Neural crest cell (in vitro differentiated cells): Measurements from ENCODE around the gene TMPRSS9. TPM values are rescaled to one million over a fixed set of nuclear protein-coding genes. Genes with fewer than 3 reads are reported as not detected.
"Not testable (repeated sequence)": the region's sequence is repeated elsewhere in the genome, so short reads cannot be mapped to it uniquely, and the experiment has no call there.

Experiments used
- DNase-seq: peaks from one replicate; pipeline ENCODE4 v3.0.0; 2021; ENCODE audit warnings: low read depth, mixed read lengths, low spot score
- H3K27ac Mint-ChIP-seq: one replicate; pipeline ENCODE4 v1.8.0; 2021; ENCODE audit warnings: mild to moderate bottlenecking, mixed read lengths; ENCODE audit not compliant: unreplicated experiment
- H3K27me3 Mint-ChIP-seq: 2 replicates; pipeline ENCODE4 v1.8.0; 2021; ENCODE audit warnings: low read depth, mild to moderate bottlenecking, mixed read lengths
- H3K36me3 Mint-ChIP-seq: 2 replicates; pipeline ENCODE4 v1.8.0; 2021; ENCODE audit warnings: low read depth, mild to moderate bottlenecking, mixed read lengths
- H3K4me1 Mint-ChIP-seq: 2 replicates; pipeline ENCODE4 v1.8.0; 2021; ENCODE audit warnings: mixed read lengths
- H3K4me3 Mint-ChIP-seq: one replicate; pipeline ENCODE4 v1.8.0; 2021; ENCODE audit warnings: mild to moderate bottlenecking, mixed read lengths
- H3K9me3 Mint-ChIP-seq: 2 replicates; pipeline ENCODE4 v1.8.0; 2021; ENCODE audit warnings: mixed read lengths
- CTCF ChIP-seq: fragments of 200-600 bp; sonication (generic); conservative IDR thresholded peaks from 2 replicates; pipeline ENCODE4 v1.5.0; 2021; ENCODE audit warnings: antibody characterized with exemption, mild to moderate bottlenecking
- total RNA-seq: library from RNA; stranded (reverse); gene quantifications from 2 replicates; pipeline ENCODE4 v1.2.1, GENCODE V29; 2021

The TMPRSS9 gene
- total RNA-seq, 1 donor from 2014 or later: 0.12 TPM

GRCh38 chr19:2385053-2385721 lies 25.1 kb downstream of the TMPRSS9 start:
- peak; percentile 26 for DNase-seq
- peak overlapping the region; percentile 43 for H3K27ac Mint-ChIP-seq
- H3K4me1 Mint-ChIP-seq: peaks cover 43% of the 10 kb centered on the region
- H3K36me3 Mint-ChIP-seq: peaks cover 7% of the 10 kb centered on the region
- peak; percentile 16 for TF ChIP-seq CTCF
- H3K9me3 Mint-ChIP-seq: peaks cover 8% of the 10 kb centered on the region
- H3K4me3 Mint-ChIP-seq: no peak overlapping the region
- H3K27me3 Mint-ChIP-seq: peaks cover 3% of the 10 kb centered on the region

GRCh38 chr19:2387367-2388288 lies 27.6 kb downstream of the TMPRSS9 start:
- no peaks in the 10 kb centered on the region for H3K9me3 Mint-ChIP-seq
- peaks cover 2% of the 10 kb centered on the region for H3K27me3 Mint-ChIP-seq
- no peak for TF ChIP-seq CTCF
- peaks cover 26% of the 10 kb centered on the region for H3K4me1 Mint-ChIP-seq
- no peak for DNase-seq
- peak overlapping the region; percentile 62 for H3K27ac Mint-ChIP-seq
- H3K36me3 Mint-ChIP-seq: no peaks in the 10 kb centered on the region
- H3K4me3 Mint-ChIP-seq: peak overlapping the region; percentile 27

- peaks cover 6% of the 10 kb centered on the region for H3K27me3 Mint-ChIP-seq
- no peak for DNase-seq
- H3K4me3 Mint-ChIP-seq: no peak overlapping the region
- peaks cover 2% of the 10 kb centered on the region for H3K9me3 Mint-ChIP-seq
- H3K27ac Mint-ChIP-seq: no peak overlapping the region
- H3K4me1 Mint-ChIP-seq: peaks cover 19% of the 10 kb centered on the region
- no peaks in the 10 kb centered on the region for H3K36me3 Mint-ChIP-seq
- no peak for TF ChIP-seq CTCF
Observed at GRCh38 chr19:2389594-2389993, 29.5 kb downstream of the TMPRSS9 start.

- Mint-ChIP-seq H3K9me3 (peaks cover 2% of the 10 kb centered on the region), H3K27ac (no peak overlapping the region), H3K27me3 (peaks cover 6% of the 10 kb centered on the region), H3K4me1 (peaks cover 14% of the 10 kb centered on the region), H3K4me3 (no peak overlapping the region), H3K36me3 (no peaks in the 10 kb centered on the region)
- TF ChIP-seq CTCF: peak; percentile 88
- no peak for DNase-seq
Observed at GRCh38 chr19:2391118-2391725, 31.2 kb downstream of the TMPRSS9 start.

- H3K4me3 Mint-ChIP-seq: no peak overlapping the region
- TF ChIP-seq CTCF: no peak
- DNase-seq: no peak
- peaks cover 6% of the 10 kb centered on the region for H3K27me3 Mint-ChIP-seq
- no peaks in the 10 kb centered on the region for H3K36me3 Mint-ChIP-seq
- no peak overlapping the region for H3K27ac Mint-ChIP-seq
- H3K4me1 Mint-ChIP-seq: peaks cover 12% of the 10 kb centered on the region
- peaks cover 2% of the 10 kb centered on the region for H3K9me3 Mint-ChIP-seq
Observed at GRCh38 chr19:2392366-2392765, 32.3 kb downstream of the TMPRSS9 start.

- not testable (repeated sequence) for H3K36me3 Mint-ChIP-seq, DNase-seq, H3K4me1 Mint-ChIP-seq, H3K27me3 Mint-ChIP-seq, H3K27ac Mint-ChIP-seq, H3K9me3 Mint-ChIP-seq, H3K4me3 Mint-ChIP-seq
Observed at GRCh38 chr19:2392899-2393298, 32.8 kb downstream of the TMPRSS9 start.
